ENCODE measurements around the gene MANSC4.

The MANSC4 gene

DNA sequence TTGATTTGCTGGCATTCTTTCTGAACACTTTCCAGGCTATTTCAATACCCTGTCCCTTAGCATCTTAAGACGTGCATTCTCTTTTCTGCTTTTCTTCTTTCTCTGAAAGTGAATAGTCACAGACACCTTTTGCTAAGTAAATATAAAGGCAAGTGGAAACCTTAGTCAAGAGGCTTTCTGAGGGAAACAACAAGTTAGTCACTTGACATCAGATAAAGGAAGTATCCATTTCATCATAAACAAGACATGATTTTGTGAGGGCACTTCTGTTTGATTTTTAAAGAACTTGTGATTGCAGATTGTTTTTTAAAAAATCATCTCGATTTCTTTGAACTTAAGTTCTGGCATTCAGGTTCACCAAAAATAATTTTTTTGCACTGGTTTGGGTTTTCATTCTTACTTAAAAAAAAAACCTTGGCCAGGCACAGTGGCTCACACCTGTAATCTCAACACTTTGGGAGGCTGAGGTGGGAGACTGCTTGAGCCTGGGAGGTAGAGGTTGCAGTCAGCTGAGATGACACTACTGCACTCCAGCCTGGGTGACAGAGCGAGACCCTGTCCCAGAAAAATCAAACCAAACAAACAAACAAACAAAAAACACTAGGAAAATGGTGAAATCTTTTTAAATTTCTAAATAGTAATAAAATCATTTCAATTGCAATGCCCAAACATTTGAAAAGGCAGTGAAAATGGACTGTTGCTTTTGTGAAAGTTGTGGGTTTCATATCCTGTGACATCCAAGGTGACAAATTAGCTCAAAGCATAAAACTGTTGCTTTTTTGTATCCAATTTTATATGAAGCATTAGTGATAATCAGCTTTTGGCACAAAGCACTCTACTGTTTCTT lies 8.3 kb downstream of the MANSC4 start:
- POLR2A ChIA-PET: interaction anchor here (1.5 kb wide), 1 partner anchor 8 kb away, joined by 11 read pairs; the partner anchor contains the start of genes KLHL42 and MANSC4
- no peak for DNase-seq (ENCODE audit: extremely low spot score)
- CTCF ChIA-PET: no interaction called here
- no peak for TF ChIP-seq SUZ12 (IDR thresholded peaks at IDR 0.05)
- no peak for TF ChIP-seq ELF4 (IDR thresholded peaks at IDR 0.05)
- no peak for TF ChIP-seq SP1 (IDR thresholded peaks at IDR 0.05)
- TF ChIP-seq LEF1 (IDR thresholded peaks at IDR 0.05; ENCODE audit: borderline replicate concordance): no peak
- no peak for TF ChIP-seq ZNF384 (IDR thresholded peaks at IDR 0.05)
- TF ChIP-seq, protein P1, sequence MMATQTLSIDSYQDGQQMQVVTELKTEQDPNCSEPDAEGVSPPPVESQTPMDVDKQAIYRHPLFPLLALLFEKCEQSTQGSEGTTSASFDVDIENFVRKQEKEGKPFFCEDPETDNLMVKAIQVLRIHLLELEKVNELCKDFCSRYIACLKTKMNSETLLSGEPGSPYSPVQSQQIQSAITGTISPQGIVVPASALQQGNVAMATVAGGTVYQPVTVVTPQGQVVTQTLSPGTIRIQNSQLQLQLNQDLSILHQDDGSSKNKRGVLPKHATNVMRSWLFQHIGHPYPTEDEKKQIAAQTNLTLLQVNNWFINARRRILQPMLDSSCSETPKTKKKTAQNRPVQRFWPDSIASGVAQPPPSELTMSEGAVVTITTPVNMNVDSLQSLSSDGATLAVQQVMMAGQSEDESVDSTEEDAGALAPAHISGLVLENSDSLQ (IDR thresholded peaks at IDR 0.05): no peak
- no peak for TF ChIP-seq CTBP1 (IDR thresholded peaks at IDR 0.05; ENCODE audit: borderline replicate concordance)
- no peak for TF ChIP-seq BHLHE40 (IDR thresholded peaks at IDR 0.05; ENCODE audit: borderline replicate concordance)
- no peak for TF ChIP-seq NFRKB (IDR thresholded peaks at IDR 0.05)
- TF ChIP-seq FOXK2 (IDR thresholded peaks at IDR 0.05): no peak
- TF ChIP-seq TARDBP (IDR thresholded peaks at IDR 0.05): no peak
- TF ChIP-seq HDGF (IDR thresholded peaks at IDR 0.05; ENCODE audit: borderline replicate concordance): no peak
- no peak for TF ChIP-seq ARNT (IDR thresholded peaks at IDR 0.05)
- TF ChIP-seq L3MBTL2 (conservative IDR thresholded peaks at IDR 0.05): no peak
- TF ChIP-seq FOXM1 (IDR thresholded peaks at IDR 0.05; ENCODE audit: borderline replicate concordance): no peak
- no peak for TF ChIP-seq FOXA1 (IDR thresholded peaks at IDR 0.05)

GRCh38 chr12:27769142-27769673 lies 10.8 kb downstream of the MANSC4 start:
- ChIA-PET POLR2A (no interaction called here), CTCF (no interaction called here)
- TF ChIP-seq CTBP1 (IDR thresholded peaks at IDR 0.05; ENCODE audit: borderline replicate concordance) (no peak), LEF1 (IDR thresholded peaks at IDR 0.05; ENCODE audit: borderline replicate concordance) (no peak), SUZ12 (IDR thresholded peaks at IDR 0.05) (no peak), ARNT (IDR thresholded peaks at IDR 0.05) (no peak), ZNF384 (IDR thresholded peaks at IDR 0.05) (no peak), FOXK2 (IDR thresholded peaks at IDR 0.05) (no peak), SP1 (IDR thresholded peaks at IDR 0.05) (no peak), L3MBTL2 (conservative IDR thresholded peaks at IDR 0.05) (no peak), BHLHE40 (IDR thresholded peaks at IDR 0.05; ENCODE audit: borderline replicate concordance) (no peak), NFRKB (IDR thresholded peaks at IDR 0.05) (no peak), FOXA1 (IDR thresholded peaks at IDR 0.05) (no peak), HDGF (IDR thresholded peaks at IDR 0.05; ENCODE audit: borderline replicate concordance) (no peak), ELF4 (IDR thresholded peaks at IDR 0.05) (no peak), TARDBP (IDR thresholded peaks at IDR 0.05) (no peak), FOXM1 (IDR thresholded peaks at IDR 0.05; ENCODE audit: borderline replicate concordance) (no peak)
- TF ChIP-seq, protein P1 (IDR thresholded peaks at IDR 0.05): no peak
- DNase-seq (ENCODE audit: extremely low spot score): no peak

DNA sequence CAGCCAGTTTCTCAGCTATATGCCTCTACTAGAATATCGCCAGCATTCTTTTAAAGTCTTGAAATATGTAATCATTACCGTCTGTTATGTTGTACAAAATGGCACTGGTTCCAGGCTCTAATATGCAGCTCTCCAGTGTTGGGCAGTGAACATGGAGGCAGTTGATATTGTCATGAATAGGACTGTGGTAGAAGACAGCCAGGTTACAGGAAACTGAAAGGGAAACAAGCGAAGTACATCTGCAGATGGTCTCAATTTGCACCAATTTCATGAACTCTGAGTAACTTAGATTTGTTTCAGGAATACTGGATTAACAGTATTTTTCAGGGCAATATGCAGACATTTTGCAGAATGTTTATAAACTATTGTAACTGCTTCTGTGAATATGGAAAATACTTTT lies 13.4 kb downstream of the MANSC4 start:
- ChIA-PET CTCF (interaction anchor here (0.6 kb wide), 1 partner anchor 34 kb away, joined by 3 read pairs; no protein-coding TSS in a partner anchor), POLR2A (no interaction called here)
- no peak for TF ChIP-seq FOXA1 (IDR thresholded peaks at IDR 0.05)
- TF ChIP-seq SP1 (IDR thresholded peaks at IDR 0.05): no peak
- no peak for TF ChIP-seq HDGF (IDR thresholded peaks at IDR 0.05; ENCODE audit: borderline replicate concordance)
- TF ChIP-seq FOXK2 (IDR thresholded peaks at IDR 0.05): no peak
- no peak for TF ChIP-seq SUZ12 (IDR thresholded peaks at IDR 0.05)
- no peak for TF ChIP-seq NFRKB (IDR thresholded peaks at IDR 0.05)
- no peak for DNase-seq (ENCODE audit: extremely low spot score)

DNA sequence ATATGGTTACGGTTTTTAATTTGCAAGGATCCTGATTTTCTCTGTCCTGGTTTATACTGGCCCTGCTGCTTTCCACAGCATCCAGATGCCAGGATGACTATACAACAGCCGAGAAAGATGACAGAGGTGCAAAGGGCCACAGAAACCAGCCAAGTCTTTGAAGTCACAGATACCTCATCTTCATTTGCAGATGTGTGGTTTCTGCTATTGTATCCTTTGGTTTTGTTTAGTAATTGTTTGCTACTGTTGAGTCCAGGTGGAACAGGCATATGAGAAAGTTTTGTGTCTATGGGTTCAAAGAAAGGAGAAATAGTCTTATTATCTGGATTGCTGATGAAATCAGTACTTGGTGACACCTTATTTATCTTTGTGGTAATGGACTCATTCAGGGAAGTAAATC lies 17.3 kb downstream of the MANSC4 start:
- ChIA-PET POLR2A (no interaction called here), CTCF (no interaction called here)
- no peak for DNase-seq (ENCODE audit: extremely low spot score)
- no peak for TF ChIP-seq ELF4 (IDR thresholded peaks at IDR 0.05)
- TF ChIP-seq TARDBP (IDR thresholded peaks at IDR 0.05): no peak
- no peak for TF ChIP-seq BHLHE40 (IDR thresholded peaks at IDR 0.05; ENCODE audit: borderline replicate concordance)
- TF ChIP-seq HDGF (IDR thresholded peaks at IDR 0.05; ENCODE audit: borderline replicate concordance): no peak
- no peak for TF ChIP-seq FOXK2 (IDR thresholded peaks at IDR 0.05)
- TF ChIP-seq FOXA1 (IDR thresholded peaks at IDR 0.05): no peak

DNA sequence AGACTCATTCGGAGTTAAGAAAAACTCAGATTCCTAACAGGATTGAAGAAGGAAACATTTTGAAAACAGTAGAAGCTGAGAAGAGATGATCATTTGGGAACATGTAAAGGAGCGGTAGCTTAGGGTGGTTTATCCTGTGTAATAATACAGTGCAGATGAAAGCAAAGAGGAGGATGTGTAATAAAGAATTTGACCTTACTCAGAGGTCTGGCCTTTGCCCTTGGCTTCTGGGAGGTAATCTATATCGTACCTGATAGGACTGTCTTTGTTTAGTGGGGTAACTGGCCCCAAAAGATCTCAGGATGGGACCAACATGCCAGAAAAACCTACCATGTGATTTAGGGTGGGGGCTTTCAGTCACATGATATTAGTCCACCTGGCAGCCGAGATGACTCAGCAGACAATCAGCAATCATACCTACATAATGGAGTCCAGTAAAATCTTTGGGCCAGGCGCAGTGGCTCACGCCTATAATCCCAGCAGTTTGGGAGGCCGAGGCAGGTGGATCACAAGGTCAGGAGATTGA lies 23.3 kb downstream of the MANSC4 start:
- ChIA-PET POLR2A (interaction anchor here (1.2 kb wide), 1 partner anchor 22 kb away, joined by 3 read pairs; no protein-coding TSS in a partner anchor), CTCF (no interaction called here)
- no peak for TF ChIP-seq FOXK2 (IDR thresholded peaks at IDR 0.05)
- TF ChIP-seq, protein P1 (IDR thresholded peaks at IDR 0.05): no peak
- no peak for TF ChIP-seq CTBP1 (IDR thresholded peaks at IDR 0.05; ENCODE audit: borderline replicate concordance)
- TF ChIP-seq HDGF (IDR thresholded peaks at IDR 0.05; ENCODE audit: borderline replicate concordance): no peak
- TF ChIP-seq FOXA1 (IDR thresholded peaks at IDR 0.05): no peak
- no peak for TF ChIP-seq ZNF384 (IDR thresholded peaks at IDR 0.05)
- no peak for TF ChIP-seq TARDBP (IDR thresholded peaks at IDR 0.05)
- TF ChIP-seq ARNT (IDR thresholded peaks at IDR 0.05): no peak
- no peak for TF ChIP-seq NFRKB (IDR thresholded peaks at IDR 0.05)
- TF ChIP-seq FOXM1 (IDR thresholded peaks at IDR 0.05; ENCODE audit: borderline replicate concordance): no peak
- no peak for TF ChIP-seq SUZ12 (IDR thresholded peaks at IDR 0.05)
- TF ChIP-seq BHLHE40 (IDR thresholded peaks at IDR 0.05; ENCODE audit: borderline replicate concordance): no peak
- no peak for TF ChIP-seq SP1 (IDR thresholded peaks at IDR 0.05)
- no peak for TF ChIP-seq LEF1 (IDR thresholded peaks at IDR 0.05; ENCODE audit: borderline replicate concordance)
- no peak for TF ChIP-seq L3MBTL2 (conservative IDR thresholded peaks at IDR 0.05)
- no peak for TF ChIP-seq ELF4 (IDR thresholded peaks at IDR 0.05)
- no peak for DNase-seq (ENCODE audit: extremely low spot score)
